ENCODE measurements around the gene MOK. TPM values are rescaled to one million over a fixed set of nuclear protein-coding genes. Genes with fewer than 3 reads are reported as not detected.

Gene MOK
- total RNA-seq, 4 donors from 2014 or later = 1.0 to 23.0 (median 11.9) TPM

GRCh38 chr14:102197317-102197853, 107.6 kb downstream of the MOK start:
- DNase-seq = no peak
- H3K27me3 ChIP-seq = no peaks in the 10 kb centered on the region
- H3K4me1 ChIP-seq = no peaks in the 10 kb centered on the region
- H3K4me3 ChIP-seq = no peak overlapping the region
- H3K36me3 ChIP-seq = no peaks in the 10 kb centered on the region
- no peak overlapping the region for H3K27ac ChIP-seq
- no peak for TF ChIP-seq CTCF (IDR thresholded peaks at IDR 0.05)
- H3K9me3 ChIP-seq = no peaks in the 10 kb centered on the region
- intact Hi-C loops (cut with DNase I; ENCODE audit: low total_unique reads) = no loop called here

- Histone ChIP-seq H3K27ac (no peak overlapping the region), H3K9me3 (no peaks in the 10 kb centered on the region), H3K36me3 (no peaks in the 10 kb centered on the region), H3K4me3 (no peak overlapping the region), H3K4me1 (no peaks in the 10 kb centered on the region), H3K27me3 (no peaks in the 10 kb centered on the region)
- DNase-seq = no peak
- TF ChIP-seq CTCF (IDR thresholded peaks at IDR 0.05) (no peak), POLR2A (IDR thresholded peaks at IDR 0.05) (no peak)
- intact Hi-C loops (cut with DNase I; ENCODE audit: low total_unique reads) = no loop called here
Observed at GRCh38 chr14:102196902-102197230, 108.1 kb downstream of the MOK start.

GRCh38 chr14:102196039-102196901, 108.7 kb downstream of the MOK start:
- DNase-seq = no peak
- Histone ChIP-seq H3K4me3 (no peak overlapping the region), H3K9me3 (no peaks in the 10 kb centered on the region), H3K4me1 (no peaks in the 10 kb centered on the region), H3K27me3 (no peaks in the 10 kb centered on the region), H3K27ac (no peak overlapping the region), H3K36me3 (no peaks in the 10 kb centered on the region)
- TF ChIP-seq POLR2A (IDR thresholded peaks at IDR 0.05) = no peak
- no peak for TF ChIP-seq CTCF (IDR thresholded peaks at IDR 0.05)
- intact Hi-C loops (cut with DNase I; ENCODE audit: low total_unique reads) = no loop called here

- TF ChIP-seq POLR2A (IDR thresholded peaks at IDR 0.05) (no peak), CTCF (IDR thresholded peaks at IDR 0.05) (no peak)
- no peak for DNase-seq
- Histone ChIP-seq H3K4me3 (no peak overlapping the region), H3K27me3 (no peaks in the 10 kb centered on the region), H3K27ac (no peak overlapping the region), H3K9me3 (no peaks in the 10 kb centered on the region), H3K36me3 (no peaks in the 10 kb centered on the region), H3K4me1 (no peaks in the 10 kb centered on the region)
- intact Hi-C loops (cut with DNase I; ENCODE audit: low total_unique reads) = no loop called here
Observed at GRCh38 chr14:102195446-102195845, 109.5 kb downstream of the MOK start.

GRCh38 chr14:102194856-102195255, 110.1 kb downstream of the MOK start:
- H3K4me1 ChIP-seq = no peaks in the 10 kb centered on the region
- intact Hi-C loops (cut with DNase I; ENCODE audit: low total_unique reads) = no loop called here
- H3K27me3 ChIP-seq = no peaks in the 10 kb centered on the region
- H3K27ac ChIP-seq = no peak overlapping the region
- DNase-seq = no peak
- TF ChIP-seq CTCF (IDR thresholded peaks at IDR 0.05) (no peak), POLR2A (IDR thresholded peaks at IDR 0.05) (no peak)
- no peaks in the 10 kb centered on the region for H3K36me3 ChIP-seq
- no peaks in the 10 kb centered on the region for H3K9me3 ChIP-seq
- no peak overlapping the region for H3K4me3 ChIP-seq

All from uterus (tissue), 4 donors.